GM18951 (cell line): ENCODE data around the gene TSPAN12.
A peak's percentile ranks its signal among the peaks of the same experiment; 100 is the strongest.
"Not testable (repeated sequence)": the region's sequence is repeated elsewhere in the genome, so short reads cannot be mapped to it uniquely, and the experiment has no call there.

ENCODE experiments used
- POLR2A ChIP-seq: IDR thresholded peaks from 4 replicates; pipeline ENCODE4 v1.6.1; 2011; ENCODE audit warnings: mild to moderate bottlenecking; ENCODE audit not compliant: insufficient read length, insufficient read depth; ENCODE audit errors: extremely low read depth
- in situ Hi-C: fragments of 300-500 bp; cut with MboI; formaldehyde crosslinking; loops from one replicate; pipeline ENCODE4 v1.12.0; 2022; ENCODE audit warnings: low sequenced_read_pairs, mixed read lengths, inconsistent platforms; ENCODE audit not compliant: unreplicated experiment

TSPAN12 gene, protein sequence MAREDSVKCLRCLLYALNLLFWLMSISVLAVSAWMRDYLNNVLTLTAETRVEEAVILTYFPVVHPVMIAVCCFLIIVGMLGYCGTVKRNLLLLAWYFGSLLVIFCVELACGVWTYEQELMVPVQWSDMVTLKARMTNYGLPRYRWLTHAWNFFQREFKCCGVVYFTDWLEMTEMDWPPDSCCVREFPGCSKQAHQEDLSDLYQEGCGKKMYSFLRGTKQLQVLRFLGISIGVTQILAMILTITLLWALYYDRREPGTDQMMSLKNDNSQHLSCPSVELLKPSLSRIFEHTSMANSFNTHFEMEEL

DNA sequence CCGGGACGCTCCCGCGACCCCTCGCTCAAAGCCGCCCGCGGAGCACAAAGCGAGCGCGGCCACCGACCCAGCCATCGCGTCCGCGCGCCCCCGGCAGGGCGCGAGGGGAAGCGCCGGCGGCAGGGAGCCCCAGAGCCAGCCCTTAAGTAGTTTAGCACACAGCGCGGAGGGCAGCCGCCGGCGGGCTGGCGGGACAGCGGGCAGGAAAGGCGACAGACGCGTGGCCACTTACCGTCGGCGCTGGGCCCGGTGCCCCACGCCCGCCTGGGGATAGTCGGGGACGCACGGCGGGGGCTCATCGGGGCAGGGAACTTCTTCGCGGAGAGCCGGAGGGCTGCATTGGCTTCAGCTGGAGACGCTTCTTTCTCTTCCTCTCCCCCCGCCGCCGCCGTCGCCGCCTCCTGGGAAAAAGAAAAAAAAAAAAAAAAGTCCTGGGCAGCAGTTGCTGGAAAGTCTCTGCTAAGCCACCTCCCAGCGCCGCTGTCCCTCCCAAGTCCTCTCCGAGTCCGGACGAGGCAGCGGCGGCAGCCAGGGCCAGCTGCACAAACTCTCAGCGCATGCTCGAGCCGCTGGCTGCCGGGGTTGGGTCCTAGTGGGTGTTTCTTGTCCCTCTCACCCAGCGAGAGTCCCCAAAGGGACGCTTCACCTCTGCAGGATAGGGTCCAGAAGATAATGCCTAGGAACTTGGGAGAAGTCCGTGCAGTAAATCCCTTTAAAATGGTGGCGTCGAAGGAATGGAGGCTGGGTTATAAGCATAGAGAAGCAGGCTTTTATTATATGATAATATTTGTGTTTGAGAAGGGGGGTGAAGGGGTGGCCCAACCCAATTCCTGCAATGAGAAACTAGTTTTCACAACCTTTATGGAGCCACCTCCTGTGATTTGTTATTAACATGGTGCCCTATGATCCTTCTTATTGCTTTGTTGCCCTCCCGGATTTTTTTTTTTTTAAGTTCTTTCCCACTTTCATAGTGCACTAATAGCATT, at the start of gene TSPAN12:
Gene TSPAN12, minus strand, starts transcription at position 557 of the 986 bp plus-strand sequence. CDS start 1,381 bp downstream, outside the sequence.
- in situ Hi-C loops = no loop called here
- TF ChIP-seq POLR2A = peak; percentile 62

DNA sequence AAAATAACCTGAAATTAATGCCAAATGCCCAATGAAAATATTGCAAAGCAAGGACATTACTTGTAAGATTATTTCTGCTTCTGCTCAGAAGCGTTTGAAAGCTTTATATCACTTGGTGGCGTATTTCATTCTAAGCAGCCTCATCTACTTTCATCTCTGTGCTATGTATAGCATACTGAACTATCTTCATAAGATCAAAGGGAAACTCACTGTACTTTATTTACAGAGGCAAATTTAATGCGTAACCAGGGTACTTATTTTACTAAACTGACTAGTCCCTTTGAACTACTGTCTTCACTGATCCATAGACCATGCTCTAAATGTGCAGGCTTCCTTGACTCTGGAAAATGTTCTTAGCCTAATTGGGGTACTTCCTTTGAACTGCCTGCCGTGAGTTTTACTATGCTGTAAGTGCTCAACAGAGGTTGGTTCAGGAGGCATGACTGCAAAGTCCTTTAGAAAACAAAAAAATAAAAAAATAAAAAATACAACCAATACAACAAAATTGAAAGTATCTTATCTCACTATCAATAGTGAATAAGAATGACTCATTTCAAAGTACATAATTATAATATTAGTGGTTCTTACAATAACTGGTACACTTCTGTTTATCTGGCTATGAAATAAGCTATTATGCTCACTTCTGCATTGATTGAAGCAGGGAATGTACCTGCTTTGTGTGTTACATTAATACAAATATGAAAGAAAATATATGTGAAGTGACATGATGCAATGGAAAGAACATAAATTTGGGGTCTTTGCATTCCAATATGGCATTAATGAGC, 41.0 kb upstream of the TSPAN12 start:
- in situ Hi-C loops = no loop called here
- TF ChIP-seq POLR2A = no peak

DNA sequence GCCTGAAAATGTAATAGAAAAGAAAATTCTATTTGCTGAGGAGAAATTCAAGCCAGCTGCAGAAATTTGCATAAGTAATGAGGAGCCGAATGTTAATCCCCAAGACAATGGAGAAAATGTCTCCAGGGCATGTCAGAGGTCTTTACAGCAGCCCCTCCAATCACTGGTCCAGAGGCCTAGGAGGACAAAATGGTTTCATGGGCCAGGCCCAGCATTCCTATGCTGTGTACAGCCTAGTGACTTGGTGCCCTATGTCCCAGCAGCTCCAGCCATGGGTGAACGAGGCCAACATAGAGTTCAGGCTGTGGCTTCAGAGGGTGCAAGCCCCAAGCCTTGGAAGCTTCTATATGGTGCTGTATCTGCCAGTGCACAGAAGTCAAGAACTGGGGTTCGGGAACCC, 37.3 kb upstream of the TSPAN12 start:
- in situ Hi-C loops = not testable (repeated sequence)

DNA sequence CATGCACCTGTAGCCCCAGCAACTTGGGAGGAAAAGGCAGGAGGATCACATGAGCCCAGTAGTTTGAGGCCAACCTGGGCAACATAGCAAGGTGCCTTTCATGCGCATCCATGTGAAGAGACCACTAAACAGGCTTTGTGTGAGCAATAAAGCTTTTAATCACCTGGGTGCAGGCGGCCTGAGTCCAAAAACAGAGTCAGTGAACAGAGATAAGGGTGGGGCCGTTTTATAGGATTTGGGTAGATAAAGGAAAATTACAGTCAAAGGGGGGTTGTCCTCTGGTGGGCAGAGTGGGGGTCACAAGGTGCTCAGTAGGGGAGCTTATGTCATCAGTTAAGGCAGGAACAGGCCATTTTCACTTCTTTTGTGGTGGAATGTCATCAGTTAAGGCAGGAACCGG, 27.7 kb upstream of the TSPAN12 start:
- in situ Hi-C loops = not testable (repeated sequence)

DNA sequence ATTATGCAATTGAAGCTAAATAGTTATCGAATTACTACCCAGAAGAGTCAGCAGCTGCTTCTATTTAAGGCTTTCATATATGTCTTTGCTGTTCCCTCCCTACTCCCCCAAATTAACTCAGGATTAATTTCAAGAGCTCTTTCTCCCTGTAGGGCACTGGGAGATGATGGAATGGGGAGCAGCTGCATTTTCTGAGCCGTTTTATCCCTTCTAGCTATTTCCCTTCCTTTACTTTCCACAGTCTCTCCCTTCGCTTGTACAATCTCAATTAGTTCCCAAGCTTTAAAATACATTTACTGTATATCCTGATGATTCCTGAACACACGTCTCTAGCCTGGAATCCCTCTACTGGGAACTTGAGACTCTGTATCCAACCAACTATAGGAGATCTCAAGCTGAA, 19.8 kb upstream of the TSPAN12 start:
- no peak for TF ChIP-seq POLR2A
- in situ Hi-C loops = no loop called here

DNA sequence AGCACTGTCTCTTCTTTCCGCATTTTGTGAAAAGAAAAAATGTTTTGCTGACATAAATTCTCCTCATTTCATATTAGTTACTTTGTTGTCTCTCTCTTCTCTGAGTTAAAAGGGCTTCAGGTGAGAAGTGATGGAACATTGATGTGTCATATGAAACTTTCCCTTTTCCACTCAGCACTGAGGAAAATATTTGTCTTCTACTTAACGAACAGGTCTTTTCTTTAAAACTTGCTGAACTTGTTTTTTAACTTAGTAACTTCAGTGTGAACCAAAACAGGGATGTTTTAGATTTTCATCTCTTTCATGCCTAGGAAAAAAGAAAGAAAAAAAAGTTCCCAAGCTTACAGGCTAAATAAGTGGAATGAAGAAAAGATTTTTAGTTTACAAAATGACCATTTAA, 19.0 kb upstream of the TSPAN12 start:
- in situ Hi-C loops = no loop called here
- TF ChIP-seq POLR2A = no peak

DNA sequence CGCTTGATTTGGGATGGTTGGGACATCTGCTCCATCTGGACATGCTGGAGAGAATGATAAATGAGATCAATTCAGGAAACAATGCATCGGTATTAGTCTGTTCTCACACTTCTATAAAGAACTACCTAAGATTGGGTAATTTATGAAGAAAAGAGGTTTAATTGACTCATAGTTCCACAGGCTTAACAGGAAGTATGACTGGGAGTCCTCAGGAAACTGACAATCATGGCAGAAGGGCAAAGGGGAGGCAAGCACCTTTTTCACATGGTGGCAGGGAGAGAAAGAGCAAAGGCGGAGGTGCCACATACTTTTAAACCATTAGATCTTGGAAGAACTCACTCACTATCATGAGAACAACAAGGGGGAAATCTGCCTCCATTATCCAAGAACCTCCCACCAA, 16.8 kb upstream of the TSPAN12 start:
- TF ChIP-seq POLR2A = no peak
- in situ Hi-C loops = no loop called here

DNA sequence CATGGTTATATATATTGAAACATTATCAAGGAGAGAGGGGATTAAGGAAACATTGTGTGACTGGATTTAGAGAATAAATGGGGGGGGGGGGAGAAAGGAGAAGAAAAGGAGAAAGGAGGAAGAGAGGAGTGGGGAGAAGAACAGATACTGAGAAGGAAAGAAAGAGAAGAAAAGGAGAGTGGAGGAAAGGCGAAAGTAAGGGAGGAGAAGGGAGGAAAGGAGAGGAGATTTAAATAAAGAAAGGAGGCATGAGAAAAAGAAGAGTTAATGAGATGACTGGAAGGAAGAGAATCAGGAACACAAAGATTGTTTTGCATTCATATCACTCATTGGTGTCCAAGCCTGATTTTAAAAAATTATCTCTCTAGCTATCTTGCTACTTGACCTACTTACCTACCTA, 16.1 kb upstream of the TSPAN12 start:
- in situ Hi-C loops = no loop called here

DNA sequence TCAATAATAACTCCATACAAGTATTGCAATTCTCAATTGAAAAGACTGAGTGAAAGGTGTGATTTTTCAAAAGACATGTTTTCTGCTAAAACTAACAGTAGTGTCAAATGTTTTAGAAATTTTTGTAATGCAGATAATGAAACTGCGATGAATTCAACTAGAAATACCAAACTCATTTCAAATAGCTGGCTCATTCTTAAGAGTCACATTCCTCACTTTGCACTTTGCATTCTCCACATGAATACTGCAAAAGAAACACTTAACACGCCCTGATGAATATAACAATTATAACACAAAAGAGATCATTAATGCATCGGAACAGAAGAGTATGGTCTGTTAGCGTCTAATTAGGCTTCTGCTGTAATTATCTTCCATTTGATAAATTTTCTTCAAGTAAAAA, 15.5 kb upstream of the TSPAN12 start:
- no peak for TF ChIP-seq POLR2A
- in situ Hi-C loops = no loop called here

More for the DNA sequence above, 16.1 kb upstream of the TSPAN12 start:
- no peak for TF ChIP-seq POLR2A

DNA sequence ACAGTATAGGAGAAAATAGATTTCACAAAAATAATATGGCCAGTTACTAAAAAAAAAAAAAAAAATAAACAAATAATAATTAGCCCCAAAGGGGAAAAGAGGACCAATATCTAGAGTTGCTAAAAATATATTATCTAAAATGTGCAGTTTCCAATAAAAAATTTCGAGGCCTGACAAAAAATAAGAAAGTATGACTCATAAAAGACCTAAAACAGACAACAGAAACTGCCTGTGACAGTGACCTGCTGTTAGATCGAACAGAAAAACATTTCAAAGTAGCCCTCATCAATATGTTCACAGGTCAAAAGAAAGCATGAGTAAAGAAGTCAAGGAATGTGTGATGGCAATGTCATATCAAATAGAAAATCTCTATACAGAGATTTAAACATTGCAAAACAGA, 11.8 kb upstream of the TSPAN12 start:
- no peak for TF ChIP-seq POLR2A
- in situ Hi-C loops = no loop called here

DNA sequence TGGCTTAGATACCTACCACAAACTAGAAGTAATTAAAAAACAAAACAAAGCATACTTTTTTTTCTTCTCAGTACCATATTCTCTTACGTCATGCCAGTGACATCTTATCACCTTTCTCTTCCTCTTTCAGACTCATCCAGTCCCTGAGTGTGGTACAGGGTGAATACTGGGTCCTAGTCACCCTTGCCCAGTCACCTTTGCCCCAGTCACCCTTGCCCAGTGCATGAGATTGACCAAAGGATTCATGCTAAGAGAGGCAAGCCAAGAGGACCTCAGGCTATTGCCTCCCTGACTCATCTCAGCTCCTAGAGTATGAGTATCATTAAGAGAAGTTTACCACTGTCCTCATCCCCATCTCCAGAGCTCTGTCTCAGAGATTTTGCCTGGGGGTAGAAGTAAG, 10.0 kb upstream of the TSPAN12 start:
- TF ChIP-seq POLR2A = no peak
- in situ Hi-C loops = no loop called here

DNA sequence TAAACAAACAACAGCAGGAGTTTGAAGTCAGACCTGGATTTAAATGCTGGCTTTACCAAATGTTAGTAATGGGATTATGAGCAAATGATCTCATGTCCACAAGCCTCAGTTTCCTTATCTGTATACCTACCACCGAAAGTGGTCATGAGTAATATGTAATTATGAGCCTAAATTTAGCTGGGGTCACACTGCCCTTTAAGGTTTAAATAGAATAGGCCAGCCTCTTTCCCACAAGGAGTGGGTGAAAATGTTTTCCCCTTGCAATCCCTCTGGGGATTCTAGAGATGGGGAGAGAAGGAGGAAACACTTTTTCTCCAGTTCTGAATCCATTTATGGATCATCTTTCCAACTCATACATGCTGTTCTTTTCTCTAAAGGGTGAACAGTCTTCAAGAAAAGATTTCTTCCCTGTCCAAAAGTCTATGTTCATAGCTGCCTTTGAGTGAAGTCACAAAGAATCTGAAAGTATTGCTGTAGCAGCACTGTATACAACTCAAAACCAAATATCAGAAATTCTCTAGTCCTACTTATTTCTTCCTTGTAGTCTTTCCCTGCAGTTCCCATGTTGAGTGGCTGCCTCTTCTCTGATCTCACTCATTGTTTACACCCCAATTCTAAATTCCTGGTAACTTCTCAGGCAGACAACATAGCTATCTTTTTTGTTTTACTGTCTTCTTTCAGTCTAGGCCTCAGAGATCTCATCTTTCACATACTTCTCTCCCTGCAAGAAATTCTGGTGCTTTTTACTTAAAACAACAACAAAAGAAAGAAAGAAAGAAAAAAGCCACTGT, 7.4 kb upstream of the TSPAN12 start:
- in situ Hi-C loops = no loop called here
- no peak for TF ChIP-seq POLR2A
